GM18951 (cell line): ENCODE results near the gene IL6ST.

ENCODE experiments used
- POLR2A ChIP-seq: IDR thresholded peaks from 4 replicates; pipeline ENCODE4 v1.6.1; 2011; ENCODE audit warnings: mild to moderate bottlenecking; ENCODE audit not compliant: insufficient read length, insufficient read depth; ENCODE audit errors: extremely low read depth
- in situ Hi-C: fragments of 300-500 bp; cut with MboI; formaldehyde crosslinking; loops from one replicate; pipeline ENCODE4 v1.12.0; 2022; ENCODE audit warnings: low sequenced_read_pairs, mixed read lengths, inconsistent platforms; ENCODE audit not compliant: unreplicated experiment

IL6ST gene

DNA sequence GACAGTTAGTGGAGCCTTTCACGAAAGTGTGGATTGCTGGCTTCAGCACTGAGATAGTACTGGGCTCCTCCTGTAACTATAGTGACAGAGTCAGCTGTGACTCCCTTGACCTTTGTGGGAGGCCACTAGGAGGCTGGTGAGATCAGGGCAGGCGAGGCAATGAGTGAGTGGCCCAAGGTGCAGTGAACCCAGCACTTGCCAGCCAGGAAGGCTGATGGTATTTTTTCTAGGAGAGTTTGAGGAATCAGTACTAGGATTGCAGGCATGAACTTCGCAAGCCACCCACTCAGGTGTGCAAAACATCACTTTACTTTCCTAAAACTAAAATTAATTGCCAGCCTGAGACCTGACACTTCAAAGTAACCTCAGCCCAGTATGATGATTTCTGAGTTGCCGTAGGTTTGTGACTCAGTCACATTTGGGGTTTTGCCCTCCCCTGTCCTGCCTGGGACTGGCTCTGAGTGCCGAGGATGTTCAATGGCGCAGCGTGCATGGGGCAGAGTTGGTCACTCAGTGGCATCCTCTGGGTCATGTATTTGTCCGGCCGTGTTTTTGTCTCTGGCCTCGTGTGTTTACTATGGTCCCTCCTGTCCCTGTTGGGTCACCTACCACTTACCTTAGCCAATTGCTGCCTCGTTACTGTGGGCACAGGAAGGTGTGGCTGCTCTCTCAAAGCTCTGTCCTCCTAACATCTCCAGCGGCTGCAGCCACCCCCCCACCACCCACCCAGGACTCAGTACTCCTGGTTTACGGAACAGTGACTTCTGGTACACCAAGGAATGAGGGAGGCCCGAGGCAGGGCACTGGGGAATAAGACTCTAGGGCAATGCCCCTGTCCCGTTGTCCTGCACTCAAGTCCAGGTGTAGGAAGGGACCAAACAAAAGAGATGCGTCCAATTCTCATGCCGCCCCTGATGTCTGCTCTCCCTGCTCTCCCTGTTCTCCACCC lies 76.4 kb downstream of the IL6ST start:
- in situ Hi-C loops, result loop anchor here (10.0 kb wide), 1 partner anchor 204 kb away; the partner anchor contains the start of gene SLC38A9
- TF ChIP-seq POLR2A, result no peak

DNA sequence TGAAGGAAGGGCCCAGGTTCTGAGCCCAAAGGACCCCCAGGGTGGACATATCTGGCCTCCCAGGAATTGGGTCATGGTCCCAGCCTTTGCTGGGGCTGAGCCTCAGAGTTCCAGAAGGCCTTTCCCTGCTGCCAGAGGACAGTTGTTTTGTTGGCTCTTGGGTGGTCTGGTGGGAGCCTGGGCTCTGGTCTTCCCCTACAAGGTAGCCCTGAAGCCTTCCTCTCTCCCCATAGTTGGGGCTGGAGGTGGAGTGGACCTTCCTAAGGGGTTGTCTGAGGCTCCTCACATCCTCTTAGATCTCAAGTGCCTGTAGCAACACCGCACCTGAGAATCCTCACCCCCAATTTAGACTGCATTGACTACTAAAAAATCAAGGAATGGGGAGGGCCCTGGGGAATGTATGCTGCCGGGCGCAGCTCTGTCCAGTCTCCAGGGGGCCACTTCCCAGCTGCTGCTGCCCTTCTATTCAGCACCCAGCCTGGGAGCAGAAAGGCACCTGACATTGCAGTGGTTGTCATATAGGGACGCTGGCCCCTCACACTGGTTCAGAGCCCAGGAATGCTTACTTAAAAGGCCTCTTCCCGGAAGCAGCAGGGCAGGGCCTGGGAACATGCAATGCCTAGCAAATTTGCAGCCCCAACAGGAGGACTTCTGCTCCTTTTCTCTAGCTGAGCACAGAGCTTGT lies 77.2 kb downstream of the IL6ST start:
- in situ Hi-C loops, result loop anchor here (10.0 kb wide), 1 partner anchor 203 kb away; the partner anchor contains the start of gene SLC38A9
- TF ChIP-seq POLR2A, result no peak

DNA sequence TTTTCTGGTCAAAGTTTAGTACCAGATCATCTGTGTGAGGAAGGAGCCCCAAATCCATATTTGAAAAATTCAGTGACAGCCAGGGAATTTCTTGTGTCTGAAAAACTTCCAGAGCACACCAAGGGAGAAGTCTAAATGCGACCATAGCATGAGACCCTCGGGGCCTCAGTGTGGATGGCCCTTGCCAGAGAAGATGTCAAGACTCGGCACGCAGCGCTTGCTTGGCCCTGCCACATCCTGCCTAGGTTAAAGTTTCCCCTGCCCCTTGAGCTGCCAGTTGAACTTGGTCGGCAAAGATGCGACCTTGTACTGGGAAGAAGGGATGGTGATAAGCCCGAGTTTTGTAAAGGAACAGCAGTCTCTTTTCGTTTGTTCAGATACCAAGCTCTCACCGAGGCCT lies 77.8 kb downstream of the IL6ST start:
- in situ Hi-C loops, result loop anchor here (10.0 kb wide), 1 partner anchor 202 kb away; the partner anchor contains the start of gene SLC38A9

DNA sequence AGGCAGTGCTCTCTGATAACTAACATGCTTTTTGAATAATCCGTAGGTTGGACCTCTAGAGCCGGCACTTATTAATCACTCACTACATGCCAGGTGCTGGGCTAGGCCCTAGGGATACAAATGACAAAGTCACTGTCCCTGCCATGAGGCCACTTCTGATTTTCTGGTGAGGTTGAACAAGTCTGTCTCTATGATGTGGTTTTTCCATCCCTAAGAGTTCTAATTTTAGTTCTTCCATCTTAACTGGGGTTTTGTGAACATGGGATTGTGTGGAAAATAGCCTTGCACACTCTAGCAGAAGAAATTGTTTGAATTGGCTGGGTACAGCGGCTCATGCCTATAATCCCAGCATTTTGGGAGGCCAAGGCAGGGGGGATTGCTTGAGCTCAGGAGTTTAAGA lies 79.0 kb downstream of the IL6ST start:
- no peak for TF ChIP-seq POLR2A
- in situ Hi-C loops, result loop anchor here (10.0 kb wide), 1 partner anchor 201 kb away; the partner anchor contains the start of gene SLC38A9

More for the DNA sequence above, 77.8 kb downstream of the IL6ST start:
- TF ChIP-seq POLR2A, result no peak

GRCh38 chr5:55914971-55915370 lies 79.8 kb downstream of the IL6ST start:
- no peak for TF ChIP-seq POLR2A
- in situ Hi-C loops, result loop anchor here (10.0 kb wide), 1 partner anchor 200 kb away; the partner anchor contains the start of gene SLC38A9

- peak; percentile 34 for TF ChIP-seq POLR2A
- in situ Hi-C loops, result loop anchor here (10.0 kb wide), 1 partner anchor 199 kb away; the partner anchor contains the start of gene SLC38A9
Measured at GRCh38 chr5:55913466-55914413, 81.0 kb downstream of the IL6ST start.

GRCh38 chr5:55911784-55912653 lies 82.7 kb downstream of the IL6ST start:
- TF ChIP-seq POLR2A, result no peak
- in situ Hi-C loops, result loop anchor here (10.0 kb wide), 1 partner anchor 197 kb away; the partner anchor contains the start of gene SLC38A9

DNA sequence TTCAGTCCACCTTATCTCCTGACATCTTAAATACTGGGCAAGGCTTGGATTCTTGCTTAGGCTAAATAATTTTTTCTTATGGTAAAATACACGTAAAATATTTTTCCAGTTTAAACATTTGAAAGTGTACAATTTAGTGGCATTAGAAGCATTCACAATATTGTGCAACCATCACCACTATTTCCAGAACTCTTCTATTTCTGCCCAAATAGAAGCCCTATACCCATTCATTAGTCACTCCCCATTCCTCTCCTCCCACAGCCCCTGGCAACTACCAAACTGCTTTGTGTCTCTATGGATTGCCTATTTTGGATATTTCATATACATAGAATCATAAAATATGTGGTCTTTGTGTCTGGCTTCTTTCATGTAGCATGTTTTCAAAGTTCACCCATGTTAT lies 86.0 kb downstream of the IL6ST start:
- in situ Hi-C loops, result no loop called here
- TF ChIP-seq POLR2A, result no peak

- no peak for TF ChIP-seq POLR2A
- in situ Hi-C loops, result no loop called here
Measured at GRCh38 chr5:55907927-55908326, 86.8 kb downstream of the IL6ST start.

GRCh38 chr5:55905251-55905650 lies 89.5 kb downstream of the IL6ST start:
- no peak for TF ChIP-seq POLR2A
- in situ Hi-C loops, result no loop called here

DNA sequence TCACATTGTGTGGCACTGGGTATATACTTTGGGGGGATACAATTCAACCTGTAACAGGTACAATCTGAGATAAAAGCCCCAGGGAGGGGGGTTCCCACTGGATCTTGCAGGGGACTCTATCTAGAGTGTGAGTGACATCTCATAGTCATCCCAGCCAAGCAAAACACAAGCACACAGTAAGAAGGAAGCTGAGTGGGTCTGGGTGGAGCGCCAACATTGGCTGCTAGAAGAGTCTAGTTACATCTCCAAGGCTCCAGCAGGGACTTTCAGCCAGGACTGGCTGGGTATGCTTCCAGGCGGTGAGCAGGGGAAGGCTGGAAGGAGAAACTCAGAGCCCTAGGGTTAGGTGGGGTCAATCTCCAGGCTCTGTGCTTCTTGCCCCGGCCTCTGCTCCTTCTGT lies 90.6 kb downstream of the IL6ST start:
- in situ Hi-C loops, result no loop called here
- no peak for TF ChIP-seq POLR2A
